Esophagus mucosa (tissue), 1 donor: Measurements from ENCODE around the gene SLC6A18. TPM values are rescaled to one million over a fixed set of nuclear protein-coding genes. Genes with fewer than 3 reads are reported as not detected.

Experiments used
- ATAC-seq: fragments of 200-7000 bp; cut with Tn5 transposase; one replicate; pipeline ENCODE4 v1.9.1; 2020
- total RNA-seq: library from RNA; stranded (reverse); gene quantifications from one replicate; pipeline ENCODE4 v1.2.4, GENCODE V29; 2023
- donor health status: DM: yes; HTN: yes; CAD: no.

Gene SLC6A18
- total RNA-seq, 1 donor from 2014 or later: not detected

GRCh38 chr5:1294206-1294834 is 69.1 kb downstream of the SLC6A18 start:
- ATAC-seq: no peak

- peak; percentile 25 for ATAC-seq
Measured at GRCh38 chr5:1294835-1295649, 69.9 kb downstream of the SLC6A18 start, which contains the start of gene TERT. TERT (minus strand) TSS chr5:1295068; CDS start chr5:1294989, 79 bp downstream.

DNA sequence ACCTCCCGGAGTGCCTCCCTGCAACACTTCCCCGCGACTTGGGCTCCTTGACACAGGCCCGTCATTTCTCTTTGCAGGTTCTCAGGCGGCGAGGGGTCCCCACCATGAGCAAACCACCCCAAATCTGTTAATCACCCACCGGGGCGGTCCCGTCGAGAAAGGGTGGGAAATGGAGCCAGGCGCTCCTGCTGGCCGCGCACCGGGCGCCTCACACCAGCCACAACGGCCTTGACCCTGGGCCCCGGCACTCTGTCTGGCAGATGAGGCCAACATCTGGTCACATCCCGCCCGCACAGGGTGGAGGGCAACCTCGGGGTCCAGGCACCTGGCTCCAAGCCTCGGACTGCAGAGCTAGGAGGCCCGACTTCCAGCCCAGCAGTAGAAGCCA is 70.5 kb downstream of the SLC6A18 start:
- no peak for ATAC-seq

Other genes starting within 250 kb of the SLC6A18 start
- gene NKD2, start 216.6 kb upstream of the SLC6A18 start, total RNA-seq: 1.1 TPM
- gene SLC12A7, start 113.3 kb upstream of the SLC6A18 start, total RNA-seq: 3.0 TPM
- not detected for gene SLC6A19, start 23.8 kb upstream of the SLC6A18 start, total RNA-seq
- gene TERT, start 69.7 kb downstream of the SLC6A18 start, total RNA-seq: not detected
- gene CLPTM1L, start 119.7 kb downstream of the SLC6A18 start, total RNA-seq: 39.5 TPM
- 0.16 TPM for gene SLC6A3, start 220.1 kb downstream of the SLC6A18 start, total RNA-seq